K562 (cell line): ENCODE results near the gene SNX4. TPM values are rescaled to one million over a fixed set of nuclear protein-coding genes. Genes with fewer than 3 reads are reported as not detected.

Source experiments
- CCAR2 ChIP-seq: fragments of 200-400 bp; formaldehyde crosslinking; IDR thresholded peaks from 2 replicates; pipeline ENCODE4 v1.6.1; 2017; ENCODE audit warnings: mild to moderate bottlenecking, low read depth, low read length
- COPS2 ChIP-seq: fragments of 450-650 bp; conservative IDR thresholded peaks from 2 replicates; pipeline ENCODE4 v1.6.1; 2016; ENCODE audit warnings: mild to moderate bottlenecking, moderate library complexity
- HMGN3 ChIP-seq: IDR thresholded peaks from 2 replicates; pipeline ENCODE4 v1.6.1; 2011; ENCODE audit warnings: borderline replicate concordance, low read depth, mild to moderate bottlenecking, mixed read lengths, low read length; ENCODE audit not compliant: insufficient read length; ENCODE audit errors: extremely low read depth
- MCM3 ChIP-seq: fragments of 450-650 bp; IDR thresholded peaks from 2 replicates; pipeline ENCODE4 v1.6.1; 2016
- NR1H2 ChIP-seq: sonication (generic); formaldehyde crosslinking; IDR thresholded peaks from 2 replicates; pipeline ENCODE4 v1.4.0; 2020; ENCODE audit warnings: mild to moderate bottlenecking, missing genetic modification reagents
- PHF21A ChIP-seq: fragments of 450-650 bp; IDR thresholded peaks from 2 replicates; pipeline ENCODE4 v1.6.1; 2017; ENCODE audit warnings: low read depth, borderline replicate concordance
- PTBP1 ChIP-seq: fragments of 200-400 bp; formaldehyde crosslinking; IDR thresholded peaks from 2 replicates; pipeline ENCODE4 v1.6.1; 2017; ENCODE audit warnings: low read depth, low read length
- SMAD4 ChIP-seq: fragments of 250-450 bp; sonication (Bioruptor Pico); conservative IDR thresholded peaks from 2 replicates; pipeline ENCODE4 v1.8.0; 2021; ENCODE audit warnings: inconsistent platforms, mild to moderate bottlenecking, moderate library complexity
- TARDBP ChIP-seq: fragments of 450-650 bp; IDR thresholded peaks from 2 replicates; pipeline ENCODE4 v1.6.1; 2016
- XRCC5 ChIP-seq: fragments of 200-400 bp; formaldehyde crosslinking; IDR thresholded peaks from 2 replicates; pipeline ENCODE4 v1.6.1; 2017; ENCODE audit warnings: low read depth, mild to moderate bottlenecking, low read length
- ZBED1 ChIP-seq: IDR thresholded peaks from 2 replicates; pipeline ENCODE4 v1.6.1; 2014
- ZNF24 ChIP-seq: fragments of 450-650 bp; IDR thresholded peaks from 2 replicates; pipeline ENCODE4 v1.6.1; 2016
- polyA plus RNA-seq, 8 experiments: library from polyadenylated mRNA; depleted of rRNA in 4 of 8; stranded (reverse) in 5 of 8; unstranded in 3 of 8; fragments of >200 nt; fragmentation: Nextera tagmentation in 2 of 8; fragmentation: Illumina TruSeq in 1 of 8; extraction: Ambion mirVana in 2 of 8; extraction: Trizol in 1 of 8; gene quantifications; 2 replicates each; pipeline versions ENCODE4 v1.2.1 to v1.2.3, GENCODE V29; 2011 to 2014; ENCODE audit warnings: inconsistent platforms in 1 of 8, missing spikeins in 1 of 8
- total RNA-seq, 7 experiments: library from RNA; depleted of rRNA in 6 of 7; stranded (reverse); fragments of >200 nt in 6 of 7; fragmentation: Illumina TruSeq in 2 of 7; extraction: Trizol in 2 of 7; gene quantifications; 2 replicates each; pipeline versions ENCODE4 v1.2.1 to v1.2.3, GENCODE V29; 2011 to 2021; ENCODE audit warnings: low replicate concordance in 1 of 7
- TF ChIP-seq, protein P1 (sequence below): sonication (generic); formaldehyde crosslinking; IDR thresholded peaks from 2 replicates; pipeline ENCODE4 v1.8.0; 2022; ENCODE audit warnings: mild to moderate bottlenecking, missing genetic modification reagents
- TF ChIP-seq, protein P2 (sequence below): sonication (generic); formaldehyde crosslinking; IDR thresholded peaks from 2 replicates; pipeline ENCODE4 v1.8.1; 2023; ENCODE audit warnings: missing genetic modification reagents, mild to moderate bottlenecking, borderline replicate concordance
- TF ChIP-seq, protein P3 (sequence below): fragments of 250-450 bp; sonication (Bioruptor Pico); IDR thresholded peaks from 2 replicates; pipeline ENCODE4 v1.5.0; 2020; ENCODE audit warnings: mild to moderate bottlenecking
- TF ChIP-seq, protein P4 (sequence below): sonication (generic); formaldehyde crosslinking; IDR thresholded peaks from 2 replicates; pipeline ENCODE4 v1.5.0; 2020; ENCODE audit warnings: missing genetic modification reagents
- TF ChIP-seq, protein P5 (sequence below): IDR thresholded peaks from 3 replicates; pipeline ENCODE4 v1.6.1; 2011; ENCODE audit warnings: borderline replicate concordance, mild to moderate bottlenecking; ENCODE audit not compliant: insufficient read length, insufficient read depth

The SNX4 gene
- total and polyA plus RNA-seq, 9 of the 15 experiments (the other 6 are each of a cell fraction or from before 2014, with no cell fraction given), result 11.4 to 40.3 (median 30.0) TPM

DNA sequence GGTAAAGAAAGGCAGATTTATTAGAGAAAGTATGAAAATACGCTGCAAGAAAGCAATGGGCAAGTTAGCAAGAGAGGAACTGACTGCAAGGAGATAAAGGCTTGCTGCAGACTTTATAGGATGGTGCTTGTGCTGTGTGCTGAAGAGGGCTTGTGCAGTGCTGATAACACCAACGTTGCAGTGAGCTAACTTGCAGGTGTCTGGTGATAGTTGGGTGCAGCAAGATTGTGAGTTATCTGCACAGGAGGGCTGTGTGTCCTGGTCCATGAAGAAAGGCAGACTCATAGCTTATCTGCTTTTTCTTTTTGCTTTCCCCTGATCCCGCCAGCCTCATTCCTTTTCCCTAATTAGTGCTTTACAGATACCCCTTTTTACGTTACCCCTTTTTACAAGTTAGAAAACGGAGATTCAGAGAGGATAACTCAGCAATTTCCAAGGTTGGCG is 86.9 kb downstream of the SNX4 start (continued):
- TF ChIP-seq, protein P1, sequence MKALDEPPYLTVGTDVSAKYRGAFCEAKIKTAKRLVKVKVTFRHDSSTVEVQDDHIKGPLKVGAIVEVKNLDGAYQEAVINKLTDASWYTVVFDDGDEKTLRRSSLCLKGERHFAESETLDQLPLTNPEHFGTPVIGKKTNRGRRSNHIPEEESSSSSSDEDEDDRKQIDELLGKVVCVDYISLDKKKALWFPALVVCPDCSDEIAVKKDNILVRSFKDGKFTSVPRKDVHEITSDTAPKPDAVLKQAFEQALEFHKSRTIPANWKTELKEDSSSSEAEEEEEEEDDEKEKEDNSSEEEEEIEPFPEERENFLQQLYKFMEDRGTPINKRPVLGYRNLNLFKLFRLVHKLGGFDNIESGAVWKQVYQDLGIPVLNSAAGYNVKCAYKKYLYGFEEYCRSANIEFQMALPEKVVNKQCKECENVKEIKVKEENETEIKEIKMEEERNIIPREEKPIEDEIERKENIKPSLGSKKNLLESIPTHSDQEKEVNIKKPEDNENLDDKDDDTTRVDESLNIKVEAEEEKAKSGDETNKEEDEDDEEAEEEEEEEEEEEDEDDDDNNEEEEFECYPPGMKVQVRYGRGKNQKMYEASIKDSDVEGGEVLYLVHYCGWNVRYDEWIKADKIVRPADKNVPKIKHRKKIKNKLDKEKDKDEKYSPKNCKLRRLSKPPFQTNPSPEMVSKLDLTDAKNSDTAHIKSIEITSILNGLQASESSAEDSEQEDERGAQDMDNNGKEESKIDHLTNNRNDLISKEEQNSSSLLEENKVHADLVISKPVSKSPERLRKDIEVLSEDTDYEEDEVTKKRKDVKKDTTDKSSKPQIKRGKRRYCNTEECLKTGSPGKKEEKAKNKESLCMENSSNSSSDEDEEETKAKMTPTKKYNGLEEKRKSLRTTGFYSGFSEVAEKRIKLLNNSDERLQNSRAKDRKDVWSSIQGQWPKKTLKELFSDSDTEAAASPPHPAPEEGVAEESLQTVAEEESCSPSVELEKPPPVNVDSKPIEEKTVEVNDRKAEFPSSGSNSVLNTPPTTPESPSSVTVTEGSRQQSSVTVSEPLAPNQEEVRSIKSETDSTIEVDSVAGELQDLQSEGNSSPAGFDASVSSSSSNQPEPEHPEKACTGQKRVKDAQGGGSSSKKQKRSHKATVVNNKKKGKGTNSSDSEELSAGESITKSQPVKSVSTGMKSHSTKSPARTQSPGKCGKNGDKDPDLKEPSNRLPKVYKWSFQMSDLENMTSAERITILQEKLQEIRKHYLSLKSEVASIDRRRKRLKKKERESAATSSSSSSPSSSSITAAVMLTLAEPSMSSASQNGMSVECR (CRISPR knock-in tag), result no peak
- TF ChIP-seq NR1H2 (CRISPR knock-in tag) (no peak), XRCC5 (no peak), MCM3 (no peak), ZNF24 (peak; percentile 80), PHF21A (peak; percentile 64; the same call in 1 of the 2 replicates), TARDBP (peak; percentile 79; the same call in 1 of the 2 replicates), SMAD4 (CRISPR knock-in tag) (peak; percentile 99), COPS2 (no peak), CCAR2 (no peak), HMGN3 (peak; percentile 85), PTBP1 (peak; percentile 91; the same call in 1 of the 2 replicates), ZBED1 (peak; percentile 83)
- TF ChIP-seq, protein P2, sequence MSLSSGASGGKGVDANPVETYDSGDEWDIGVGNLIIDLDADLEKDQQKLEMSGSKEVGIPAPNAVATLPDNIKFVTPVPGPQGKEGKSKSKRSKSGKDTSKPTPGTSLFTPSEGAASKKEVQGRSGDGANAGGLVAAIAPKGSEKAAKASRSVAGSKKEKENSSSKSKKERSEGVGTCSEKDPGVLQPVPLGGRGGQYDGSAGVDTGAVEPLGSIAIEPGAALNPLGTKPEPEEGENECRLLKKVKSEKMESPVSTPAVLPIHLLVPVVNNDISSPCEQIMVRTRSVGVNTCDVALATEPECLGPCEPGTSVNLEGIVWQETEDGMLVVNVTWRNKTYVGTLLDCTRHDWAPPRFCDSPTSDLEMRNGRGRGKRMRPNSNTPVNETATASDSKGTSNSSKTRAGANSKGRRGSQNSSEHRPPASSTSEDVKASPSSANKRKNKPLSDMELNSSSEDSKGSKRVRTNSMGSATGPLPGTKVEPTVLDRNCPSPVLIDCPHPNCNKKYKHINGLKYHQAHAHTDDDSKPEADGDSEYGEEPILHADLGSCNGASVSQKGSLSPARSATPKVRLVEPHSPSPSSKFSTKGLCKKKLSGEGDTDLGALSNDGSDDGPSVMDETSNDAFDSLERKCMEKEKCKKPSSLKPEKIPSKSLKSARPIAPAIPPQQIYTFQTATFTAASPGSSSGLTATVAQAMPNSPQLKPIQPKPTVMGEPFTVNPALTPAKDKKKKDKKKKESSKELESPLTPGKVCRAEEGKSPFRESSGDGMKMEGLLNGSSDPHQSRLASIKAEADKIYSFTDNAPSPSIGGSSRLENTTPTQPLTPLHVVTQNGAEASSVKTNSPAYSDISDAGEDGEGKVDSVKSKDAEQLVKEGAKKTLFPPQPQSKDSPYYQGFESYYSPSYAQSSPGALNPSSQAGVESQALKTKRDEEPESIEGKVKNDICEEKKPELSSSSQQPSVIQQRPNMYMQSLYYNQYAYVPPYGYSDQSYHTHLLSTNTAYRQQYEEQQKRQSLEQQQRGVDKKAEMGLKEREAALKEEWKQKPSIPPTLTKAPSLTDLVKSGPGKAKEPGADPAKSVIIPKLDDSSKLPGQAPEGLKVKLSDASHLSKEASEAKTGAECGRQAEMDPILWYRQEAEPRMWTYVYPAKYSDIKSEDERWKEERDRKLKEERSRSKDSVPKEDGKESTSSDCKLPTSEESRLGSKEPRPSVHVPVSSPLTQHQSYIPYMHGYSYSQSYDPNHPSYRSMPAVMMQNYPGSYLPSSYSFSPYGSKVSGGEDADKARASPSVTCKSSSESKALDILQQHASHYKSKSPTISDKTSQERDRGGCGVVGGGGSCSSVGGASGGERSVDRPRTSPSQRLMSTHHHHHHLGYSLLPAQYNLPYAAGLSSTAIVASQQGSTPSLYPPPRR, result no peak
- TF ChIP-seq, protein P3, sequence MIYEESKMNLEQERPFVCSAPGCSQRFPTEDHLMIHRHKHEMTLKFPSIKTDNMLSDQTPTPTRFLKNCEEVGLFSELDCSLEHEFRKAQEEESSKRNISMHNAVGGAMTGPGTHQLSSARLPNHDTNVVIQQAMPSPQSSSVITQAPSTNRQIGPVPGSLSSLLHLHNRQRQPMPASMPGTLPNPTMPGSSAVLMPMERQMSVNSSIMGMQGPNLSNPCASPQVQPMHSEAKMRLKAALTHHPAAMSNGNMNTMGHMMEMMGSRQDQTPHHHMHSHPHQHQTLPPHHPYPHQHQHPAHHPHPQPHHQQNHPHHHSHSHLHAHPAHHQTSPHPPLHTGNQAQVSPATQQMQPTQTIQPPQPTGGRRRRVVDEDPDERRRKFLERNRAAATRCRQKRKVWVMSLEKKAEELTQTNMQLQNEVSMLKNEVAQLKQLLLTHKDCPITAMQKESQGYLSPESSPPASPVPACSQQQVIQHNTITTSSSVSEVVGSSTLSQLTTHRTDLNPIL, result no peak
- TF ChIP-seq, protein P4, sequence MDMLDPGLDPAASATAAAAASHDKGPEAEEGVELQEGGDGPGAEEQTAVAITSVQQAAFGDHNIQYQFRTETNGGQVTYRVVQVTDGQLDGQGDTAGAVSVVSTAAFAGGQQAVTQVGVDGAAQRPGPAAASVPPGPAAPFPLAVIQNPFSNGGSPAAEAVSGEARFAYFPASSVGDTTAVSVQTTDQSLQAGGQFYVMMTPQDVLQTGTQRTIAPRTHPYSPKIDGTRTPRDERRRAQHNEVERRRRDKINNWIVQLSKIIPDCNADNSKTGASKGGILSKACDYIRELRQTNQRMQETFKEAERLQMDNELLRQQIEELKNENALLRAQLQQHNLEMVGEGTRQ (CRISPR knock-in tag), result no peak
- TF ChIP-seq, protein P5, sequence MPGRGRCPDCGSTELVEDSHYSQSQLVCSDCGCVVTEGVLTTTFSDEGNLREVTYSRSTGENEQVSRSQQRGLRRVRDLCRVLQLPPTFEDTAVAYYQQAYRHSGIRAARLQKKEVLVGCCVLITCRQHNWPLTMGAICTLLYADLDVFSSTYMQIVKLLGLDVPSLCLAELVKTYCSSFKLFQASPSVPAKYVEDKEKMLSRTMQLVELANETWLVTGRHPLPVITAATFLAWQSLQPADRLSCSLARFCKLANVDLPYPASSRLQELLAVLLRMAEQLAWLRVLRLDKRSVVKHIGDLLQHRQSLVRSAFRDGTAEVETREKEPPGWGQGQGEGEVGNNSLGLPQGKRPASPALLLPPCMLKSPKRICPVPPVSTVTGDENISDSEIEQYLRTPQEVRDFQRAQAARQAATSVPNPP, result no peak
